HepG2 (cell line): ENCODE data around the gene LIPC. TPM values are rescaled to one million over a fixed set of nuclear protein-coding genes. Genes with fewer than 3 reads are reported as not detected.

ENCODE experiments used
- AGO1 ChIP-seq: fragments of 200-400 bp; formaldehyde crosslinking; IDR thresholded peaks from 2 replicates; pipeline ENCODE4 v1.6.1; 2017; ENCODE audit warnings: mild to moderate bottlenecking, low read depth, low read length, moderate library complexity; ENCODE audit not compliant: poor library complexity, severe bottlenecking
- DMAP1 ChIP-seq: IDR thresholded peaks from 2 replicates; pipeline ENCODE4 v1.6.1; 2016
- DPF2 ChIP-seq: sonication (generic); formaldehyde crosslinking; IDR thresholded peaks from 2 replicates; pipeline ENCODE4 v1.4.0; 2020; ENCODE audit warnings: mild to moderate bottlenecking, low read depth, missing genetic modification reagents, borderline replicate concordance
- HOXD1 ChIP-seq: sonication (generic); formaldehyde crosslinking; IDR thresholded peaks from 2 replicates; pipeline ENCODE4 v1.5.0; 2020; ENCODE audit warnings: missing genetic modification reagents
- NCOA5 ChIP-seq: sonication (generic); formaldehyde crosslinking; IDR thresholded peaks from 2 replicates; pipeline ENCODE4 v1.4.0; 2020; ENCODE audit warnings: missing genetic modification reagents
- PCBP2 ChIP-seq: fragments of 200-400 bp; formaldehyde crosslinking; optimal IDR thresholded peaks from 2 replicates; pipeline ENCODE3; 2018; ENCODE audit warnings: low read length, low read depth; ENCODE audit not compliant: poor library complexity, severe bottlenecking
- PRDM15 ChIP-seq: sonication (generic); formaldehyde crosslinking; IDR thresholded peaks from 2 replicates; pipeline ENCODE4 v1.4.0; 2020; ENCODE audit warnings: missing genetic modification reagents
- ZHX2 ChIP-seq, 2 experiments: sonication (generic) in 1 of 2; formaldehyde crosslinking in 1 of 2; IDR thresholded peaks; 2 replicates each; pipeline versions ENCODE4 v1.6.1 to v1.9.0; 2014 to 2022; ENCODE audit warnings: antibody characterized with exemption in 1 of 2, borderline replicate concordance in 1 of 2, inconsistent platforms in 1 of 2, low read depth in 1 of 2, missing genetic modification reagents in 1 of 2
- ZNF124 ChIP-seq: sonication (generic); formaldehyde crosslinking; IDR thresholded peaks from 2 replicates; pipeline ENCODE4 v1.4.0; 2020; ENCODE audit warnings: missing genetic modification reagents
- ZNF280D ChIP-seq: sonication (generic); formaldehyde crosslinking; IDR thresholded peaks from 2 replicates; pipeline ENCODE4 v1.5.1; 2020; ENCODE audit warnings: mild to moderate bottlenecking, missing genetic modification reagents
- ZNF362 ChIP-seq: sonication (generic); formaldehyde crosslinking; IDR thresholded peaks from 2 replicates; pipeline ENCODE4 v1.4.0; 2020; ENCODE audit warnings: missing genetic modification reagents, mild to moderate bottlenecking, borderline replicate concordance
- ZNF766 ChIP-seq: sonication (generic); formaldehyde crosslinking; IDR thresholded peaks from 2 replicates; pipeline ENCODE4 v1.5.0; 2020; ENCODE audit warnings: missing genetic modification reagents, borderline replicate concordance
- ZNF891 ChIP-seq: sonication (generic); formaldehyde crosslinking; IDR thresholded peaks from 2 replicates; pipeline ENCODE4 v1.5.0; 2020; ENCODE audit warnings: mild to moderate bottlenecking, missing genetic modification reagents
- polyA plus RNA-seq, 8 experiments: library from polyadenylated mRNA; depleted of rRNA in 3 of 8; stranded (reverse) in 7 of 8; unstranded in 1 of 8; fragments of >200 nt; fragmentation: Illumina TruSeq in 4 of 8; extraction: Trizol in 4 of 8; gene quantifications; 2 replicates each; pipeline versions ENCODE4 v1.2.1 to v1.2.3, GENCODE V29; 2011 to 2016; ENCODE audit warnings: low read depth in 4 of 8, missing spikeins in 1 of 8, mixed read lengths in 1 of 8; ENCODE audit not compliant: insufficient read depth in 1 of 8
- total RNA-seq, 5 experiments: library from RNA; depleted of rRNA; stranded (reverse); fragments of >200 nt; fragmentation: Illumina TruSeq; extraction: Trizol; gene quantifications; 2 replicates each; pipeline ENCODE4 v1.2.3, GENCODE V29; 2016; ENCODE audit warnings: low read depth in 1 of 5

LIPC gene
- total and polyA plus RNA-seq, 2 of the 13 experiments (the other 11 are each of a cell fraction or from before 2014, with no cell fraction given) = 26.0 to 38.0 TPM

GRCh38 chr15:58551764-58552504, 120.1 kb downstream of the LIPC start (continued):
- no peak for TF ChIP-seq ZNF280D (CRISPR knock-in tag)
- TF ChIP-seq ZNF362 (CRISPR knock-in tag) = no peak
- no peak for TF ChIP-seq PRDM15
- no peak for TF ChIP-seq NCOA5
- no peak for TF ChIP-seq ZNF891 (CRISPR knock-in tag)
- no peak for TF ChIP-seq AGO1
- TF ChIP-seq ZHX2 (IDR thresholded peaks at IDR 0.05; ENCODE audit: low read depth) = no peak
- TF ChIP-seq ZHX2 (CRISPR knock-in tag; IDR thresholded peaks at IDR 0.05; ENCODE audit: borderline replicate concordance) = no peak
- no peak for TF ChIP-seq PCBP2
- no peak for TF ChIP-seq ZNF124
- no peak; the same call in 1 of the 2 replicates for TF ChIP-seq DMAP1 (CRISPR knock-in tag)
- TF ChIP-seq ZNF766 (CRISPR knock-in tag) = no peak
- TF ChIP-seq DPF2 (CRISPR knock-in tag) = no peak
- TF ChIP-seq HOXD1 = no peak
